Prostate gland (tissue), 2 donors: ENCODE results near the gene FSIP2. TPM values are rescaled to one million over a fixed set of nuclear protein-coding genes. Genes with fewer than 3 reads are reported as not detected.

Experiments used
- DNase-seq: peaks from one replicate; pipeline ENCODE4 v3.0.0-alpha.2; 2019; ENCODE audit warnings: low spot score
- H3K27ac ChIP-seq, 2 donors: fragments of 200-600 bp; sonication (generic); 2 replicates each; pipeline ENCODE4 v1.5.1; 2017 to 2019
- H3K27me3 ChIP-seq: fragments of 200-600 bp; sonication (generic); replicated peaks from 2 replicates; pipeline ENCODE4 v1.5.1; 2019; ENCODE audit not compliant: insufficient read depth
- H3K36me3 ChIP-seq, 2 donors: fragments of 200-600 bp; sonication (generic); 1 replicate in 1 of 2; 2 replicates in 1 of 2; pipeline versions ENCODE4 v1.5.1 to v1.8.1; 2017 to 2019
- H3K4me1 ChIP-seq: fragments of 200-600 bp; sonication (generic); replicated peaks from 2 replicates; pipeline ENCODE4 v1.5.1; 2019
- H3K4me3 ChIP-seq, 2 donors: fragments of 200-600 bp; sonication (generic); 2 replicates each; pipeline ENCODE4 v1.5.1; 2017 to 2019
- H3K9me3 ChIP-seq: fragments of 200-600 bp; sonication (generic); 2 replicates; pipeline ENCODE4 v1.5.1; 2017
- POLR2A ChIP-seq: fragments of 450-650 bp; IDR thresholded peaks from one replicate; pipeline ENCODE4 v1.6.1; 2016; ENCODE audit warnings: antibody characterized with exemption, mild to moderate bottlenecking
- WGBS: methylation state at CpG from one replicate; pipeline ENCODE4 v1.1.5; 2018; 5-methylcytosine and 5-hydroxymethylcytosine counted together
- intact Hi-C: fragments of 100-400 bp; cut with DNase I; formaldehyde crosslinking; loops from one replicate; pipeline ENCODE4 v1.14.2; 2022
- total RNA-seq, 2 donors: library from RNA; depleted of rRNA; stranded (reverse); fragments of >200 nt; gene quantifications; one replicate each; pipeline ENCODE4 v1.1.0, GENCODE V29; 2016

Gene FSIP2
- total RNA-seq, 2 donors from 2014 or later, result 0.91 to 7.3 TPM

- WGBS, result 95% methylated on average over 2 of the region's 2 CpGs
- no peaks in the 10 kb centered on the region for H3K9me3 ChIP-seq
- H3K36me3 ChIP-seq, result no peaks in the 10 kb centered on the region
- H3K4me1 ChIP-seq, result no peaks in the 10 kb centered on the region
- no peak for DNase-seq
- TF ChIP-seq POLR2A, result no peak
- no peaks in the 10 kb centered on the region for H3K27me3 ChIP-seq
- no peak overlapping the region for H3K4me3 ChIP-seq
- intact Hi-C loops, result no loop called here
- H3K27ac ChIP-seq, result no peak overlapping the region
Observed at GRCh38 chr2:185880396-185880795, 141.8 kb downstream of the FSIP2 start.
